Peyer's patch (tissue), 4 donors: ENCODE measurements around the gene FBLN1. TPM values are rescaled to one million over a fixed set of nuclear protein-coding genes. Genes with fewer than 3 reads are reported as not detected.

Experiments used
- DNase-seq, 3 donors: peaks; one replicate each; pipeline ENCODE4 v3.0.0-alpha.2; 2017 to 2019
- H3K27ac ChIP-seq, 4 donors: fragments of 200-600 bp; sonication (generic); one replicate each; pipeline ENCODE4 v1.5.1; 2016 to 2019
- H3K27me3 ChIP-seq, 2 donors: fragments of 200-600 bp; sonication (generic); one replicate each; pipeline ENCODE4 v1.5.1; 2019
- H3K36me3 ChIP-seq, 3 donors: fragments of 200-600 bp; sonication (generic); one replicate each; pipeline ENCODE4 v1.5.1; 2016 to 2019
- H3K4me1 ChIP-seq, 4 donors: fragments of 200-600 bp; sonication (generic); one replicate each; pipeline ENCODE4 v1.5.1; 2016 to 2019
- H3K4me3 ChIP-seq, 4 donors: fragments of 200-600 bp; sonication (generic); 1 replicate in 3 of 4; 2 replicates in 1 of 4; pipeline ENCODE4 v1.5.1; 2016 to 2019; ENCODE audit warnings: mild to moderate bottlenecking in 1 of 4
- H3K9me3 ChIP-seq, 4 donors: fragments of 200-600 bp; sonication (generic); one replicate each; pipeline ENCODE4 v1.5.1; 2016 to 2019; ENCODE audit warnings: mild to moderate bottlenecking in 1 of 4
- POLR2A ChIP-seq, 2 donors: fragments of 450-650 bp; IDR thresholded peaks; one replicate each; pipeline ENCODE4 v1.5.1; 2017; ENCODE audit warnings: antibody characterized with exemption in 2 of 2, mild to moderate bottlenecking in 2 of 2, moderate library complexity in 2 of 2
- total RNA-seq, 4 donors: library from RNA; depleted of rRNA; stranded (reverse); fragments of >200 nt; gene quantifications; one replicate each; pipeline ENCODE4 v1.1.0, GENCODE V29; 2016
- TF ChIP-seq, protein P1 (sequence below), 6 experiments: fragments of 450-650 bp in 4 of 6; fragments of 200-600 bp in 2 of 6; sonication (generic) in 1 of 6; IDR thresholded peaks; one replicate each; pipeline ENCODE4 v1.5.1; 2017 to 2019; ENCODE audit warnings: antibody characterized with exemption in 6 of 6, mild to moderate bottlenecking in 3 of 6, moderate library complexity in 1 of 6

Gene FBLN1
- total RNA-seq, 4 donors from 2014 or later: 29.8 to 162 (median 136) TPM

DNA sequence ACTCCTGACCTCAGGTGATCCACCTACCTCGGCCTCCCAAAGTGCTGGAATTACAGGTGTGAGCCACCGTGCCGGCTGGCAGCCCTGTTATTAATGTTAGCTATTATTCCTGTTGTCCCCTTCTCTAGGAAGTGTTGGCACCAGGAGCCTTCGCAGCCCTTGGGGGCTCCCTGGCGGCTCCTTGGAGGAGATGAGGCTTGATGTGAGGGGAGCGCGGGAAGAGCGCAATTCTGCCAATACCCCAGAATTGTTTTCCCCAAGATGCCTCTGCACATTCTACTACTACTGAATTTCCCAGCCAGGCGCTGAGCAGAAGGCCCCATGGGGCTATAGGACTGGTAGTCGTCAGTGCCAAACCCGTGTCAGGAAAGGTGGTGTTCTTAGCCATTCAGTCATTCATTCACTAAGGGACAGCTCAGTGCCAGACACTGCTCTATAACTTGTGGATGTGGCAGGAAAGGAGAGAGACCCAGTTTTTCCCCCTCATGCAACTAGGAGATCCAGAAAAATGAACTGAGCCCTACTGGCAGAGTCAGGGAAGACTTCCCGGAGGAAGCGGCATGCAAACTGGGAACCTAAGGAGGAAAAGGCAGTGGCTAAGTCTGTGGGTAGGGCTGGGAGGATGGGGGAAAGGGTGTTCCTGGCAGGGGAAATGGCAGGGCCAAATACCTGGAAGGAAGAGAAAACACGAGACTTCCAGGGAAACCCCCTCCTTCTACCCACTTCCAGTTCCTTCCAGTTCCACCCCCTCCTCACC is 3.5 kb downstream of the FBLN1 start:
- TF ChIP-seq, protein P1, sequence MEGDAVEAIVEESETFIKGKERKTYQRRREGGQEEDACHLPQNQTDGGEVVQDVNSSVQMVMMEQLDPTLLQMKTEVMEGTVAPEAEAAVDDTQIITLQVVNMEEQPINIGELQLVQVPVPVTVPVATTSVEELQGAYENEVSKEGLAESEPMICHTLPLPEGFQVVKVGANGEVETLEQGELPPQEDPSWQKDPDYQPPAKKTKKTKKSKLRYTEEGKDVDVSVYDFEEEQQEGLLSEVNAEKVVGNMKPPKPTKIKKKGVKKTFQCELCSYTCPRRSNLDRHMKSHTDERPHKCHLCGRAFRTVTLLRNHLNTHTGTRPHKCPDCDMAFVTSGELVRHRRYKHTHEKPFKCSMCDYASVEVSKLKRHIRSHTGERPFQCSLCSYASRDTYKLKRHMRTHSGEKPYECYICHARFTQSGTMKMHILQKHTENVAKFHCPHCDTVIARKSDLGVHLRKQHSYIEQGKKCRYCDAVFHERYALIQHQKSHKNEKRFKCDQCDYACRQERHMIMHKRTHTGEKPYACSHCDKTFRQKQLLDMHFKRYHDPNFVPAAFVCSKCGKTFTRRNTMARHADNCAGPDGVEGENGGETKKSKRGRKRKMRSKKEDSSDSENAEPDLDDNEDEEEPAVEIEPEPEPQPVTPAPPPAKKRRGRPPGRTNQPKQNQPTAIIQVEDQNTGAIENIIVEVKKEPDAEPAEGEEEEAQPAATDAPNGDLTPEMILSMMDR (IDR thresholded peaks at IDR 0.05): no peak
- no peak for TF ChIP-seq POLR2A (IDR thresholded peaks at IDR 0.05)
- peak overlapping the region in 3 of 4 donors; percentile 1 to 81 (median 20) for H3K27ac ChIP-seq
- H3K4me3 ChIP-seq: peak overlapping the region in 1 of 4 donors; percentile 54
- no peaks in the 10 kb centered on the region for H3K9me3 ChIP-seq
- H3K27me3 ChIP-seq: peaks cover 0 to 17% of the 10 kb centered on the region in 2 donors
- no peaks in the 10 kb centered on the region for H3K36me3 ChIP-seq
- H3K4me1 ChIP-seq: peaks cover 0 to 11% (median 0%) of the 10 kb centered on the region in 4 donors
- DNase-seq: peak in 1 of 3 donors; percentile 27

DNA sequence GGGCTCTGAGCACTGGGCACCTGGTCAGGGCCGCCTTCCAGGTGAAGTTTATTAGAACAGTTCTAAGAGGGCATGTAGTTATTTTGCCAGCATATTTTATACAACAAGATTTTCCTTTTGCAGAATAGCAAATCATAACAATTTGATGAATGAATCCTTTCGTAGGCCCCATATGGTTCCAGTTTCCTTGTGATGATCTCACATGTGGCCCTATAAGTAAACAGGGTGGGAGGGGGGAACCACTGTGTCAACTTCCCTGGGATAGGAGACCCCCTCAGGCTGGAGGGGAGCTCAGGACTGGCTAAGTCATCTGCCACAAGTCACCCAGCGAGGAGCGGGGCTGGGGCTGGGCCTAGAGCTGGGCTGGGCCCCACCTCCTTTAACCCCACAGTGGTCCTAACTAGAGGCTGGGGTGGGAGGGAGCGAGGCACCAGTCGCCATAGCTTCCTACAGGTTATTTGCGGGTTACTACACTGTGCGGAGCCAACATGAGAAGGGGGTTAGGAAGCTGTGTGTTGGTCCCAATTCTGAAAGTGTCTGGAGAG is 4.2 kb downstream of the FBLN1 start:
- TF ChIP-seq POLR2A (IDR thresholded peaks at IDR 0.05): no peak
- TF ChIP-seq, protein P1 (IDR thresholded peaks at IDR 0.05): no peak
- Histone ChIP-seq H3K27me3 (peaks cover 0 to 16% of the 10 kb centered on the region in 2 donors), H3K4me3 (peak overlapping the region in 1 of 4 donors; percentile 7), H3K36me3 (no peaks in the 10 kb centered on the region), H3K27ac (peak overlapping the region in 2 of 4 donors; percentile 20 to 30), H3K9me3 (no peaks in the 10 kb centered on the region), H3K4me1 (peaks cover 0 to 11% (median 0%) of the 10 kb centered on the region in 4 donors)
- DNase-seq: no peak

DNA sequence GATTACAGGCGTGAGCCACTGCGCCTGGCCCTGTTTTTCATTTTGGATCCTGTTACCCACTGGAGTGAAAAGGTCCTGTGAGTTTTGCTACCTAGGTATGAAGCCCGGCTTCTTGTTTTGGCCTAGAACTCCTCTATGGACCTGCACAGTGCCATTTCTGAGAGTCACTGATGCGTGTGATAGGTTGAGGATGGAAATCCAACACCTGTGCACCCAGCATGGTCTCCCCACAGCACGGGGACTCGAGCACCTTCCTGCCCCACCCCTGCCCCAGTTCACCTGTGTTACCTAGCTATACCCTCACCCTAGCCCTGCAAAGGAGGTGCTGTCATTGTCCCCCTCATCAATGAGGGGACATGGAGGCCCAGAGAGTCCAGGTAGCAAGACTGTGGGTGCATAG is 5.1 kb downstream of the FBLN1 start:
- H3K27ac ChIP-seq: no peak overlapping the region
- no peaks in the 10 kb centered on the region for H3K9me3 ChIP-seq
- peaks cover 0 to 8% of the 10 kb centered on the region in 2 donors for H3K27me3 ChIP-seq
- no peaks in the 10 kb centered on the region for H3K36me3 ChIP-seq
- peaks cover 0 to 11% (median 0%) of the 10 kb centered on the region in 4 donors for H3K4me1 ChIP-seq
- TF ChIP-seq POLR2A (IDR thresholded peaks at IDR 0.05): no peak
- TF ChIP-seq, protein P1 (IDR thresholded peaks at IDR 0.05): no peak
- no peak overlapping the region for H3K4me3 ChIP-seq
- DNase-seq: no peak

DNA sequence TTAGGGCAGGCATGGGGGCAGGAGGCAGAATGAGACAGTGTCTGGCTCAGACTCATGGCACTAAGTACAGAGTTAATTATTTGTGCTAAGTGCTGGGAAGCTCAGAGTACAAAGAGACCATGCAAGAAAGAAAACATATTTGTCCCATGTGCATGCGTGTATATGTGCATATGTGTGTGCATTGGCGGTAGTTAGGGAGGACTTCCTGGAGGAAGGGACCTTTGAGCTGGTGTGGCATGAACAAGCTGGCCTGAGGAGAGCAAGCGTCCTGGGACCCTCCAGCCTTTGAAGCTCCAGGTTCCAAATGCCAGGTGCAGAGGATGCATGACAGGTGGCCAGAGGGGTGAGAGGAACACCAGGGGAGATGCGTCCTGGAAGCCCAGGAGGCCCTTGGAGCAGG is 6.1 kb downstream of the FBLN1 start:
- DNase-seq: no peak
- no peak overlapping the region for H3K27ac ChIP-seq
- H3K27me3 ChIP-seq: no peaks in the 10 kb centered on the region
- no peaks in the 10 kb centered on the region for H3K9me3 ChIP-seq
- peaks cover 0 to 5% (median 0%) of the 10 kb centered on the region in 4 donors for H3K4me1 ChIP-seq
- no peaks in the 10 kb centered on the region for H3K36me3 ChIP-seq
- TF ChIP-seq, protein P1 (IDR thresholded peaks at IDR 0.05): no peak
- TF ChIP-seq POLR2A (IDR thresholded peaks at IDR 0.05): no peak
- no peak overlapping the region for H3K4me3 ChIP-seq

DNA sequence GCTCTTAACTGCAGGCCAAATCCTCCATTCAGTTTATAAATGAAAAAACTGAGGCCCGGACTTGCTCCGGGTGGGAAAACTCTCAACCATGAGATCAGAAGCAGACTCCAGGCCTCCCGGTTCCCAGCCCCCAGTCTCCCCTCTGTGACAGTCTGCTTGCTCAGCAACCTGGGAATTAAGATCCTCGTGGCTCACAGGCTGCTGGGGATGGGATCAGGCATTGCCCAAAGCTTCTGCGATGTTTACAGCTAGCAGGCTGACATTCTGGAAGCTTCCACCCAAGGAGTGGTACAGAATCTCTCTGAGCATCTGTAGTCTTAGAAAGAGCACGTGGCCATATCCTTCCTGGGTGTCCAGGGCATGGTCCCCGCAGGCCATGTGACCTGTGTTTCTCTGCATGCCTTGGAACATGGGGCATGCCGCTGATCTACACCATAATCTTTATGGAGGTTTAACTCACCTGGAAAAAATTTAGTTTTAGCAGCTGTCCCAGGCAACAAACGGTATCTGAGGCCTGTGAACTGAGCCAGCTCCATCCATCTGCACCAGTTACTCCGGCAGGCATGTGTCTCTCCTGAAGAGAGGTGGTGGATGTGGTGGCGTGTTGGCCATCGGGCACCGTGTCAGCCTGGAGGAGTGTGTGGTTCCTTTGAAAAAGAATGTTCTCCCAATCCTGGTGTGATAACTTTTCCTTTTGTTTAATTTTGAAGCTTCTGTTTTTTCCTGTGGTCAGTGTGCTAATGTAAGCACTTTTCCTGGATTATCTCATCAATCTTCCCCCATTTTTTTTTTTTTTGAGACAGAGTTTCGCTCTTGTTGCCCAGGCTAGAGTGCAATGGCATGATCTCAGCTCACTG is 7.9 kb downstream of the FBLN1 start:
- H3K9me3 ChIP-seq: no peaks in the 10 kb centered on the region
- peak overlapping the region in 3 of 4 donors; percentile 27 to 81 (median 44) for H3K27ac ChIP-seq
- peak in 1 of 3 donors; percentile 27 for DNase-seq
- peaks cover 0 to 15% (median 0%) of the 10 kb centered on the region in 4 donors for H3K4me1 ChIP-seq
- H3K4me3 ChIP-seq: no peak overlapping the region
- TF ChIP-seq, protein P1 (IDR thresholded peaks at IDR 0.05): no peak
- no peak for TF ChIP-seq POLR2A (IDR thresholded peaks at IDR 0.05)
- H3K27me3 ChIP-seq: no peaks in the 10 kb centered on the region
- H3K36me3 ChIP-seq: no peaks in the 10 kb centered on the region
